Naive B cell (primary cell): Measurements from ENCODE around the gene ST6GALNAC3. TPM values are rescaled to one million over a fixed set of nuclear protein-coding genes. Genes with fewer than 3 reads are reported as not detected.
A peak's percentile ranks its signal among the peaks of the same experiment; 100 is the strongest.

Source experiments
- ATAC-seq, 2 donors: fragments of 150-1000 bp; cut with Tn5 transposase; 2 replicates each; pipeline ENCODE4 v1.10.0; 2021; ENCODE audit warnings: low read depth in 2 of 2, mild to moderate bottlenecking in 2 of 2, moderate library complexity in 2 of 2
- DNase-seq: peaks from one replicate; pipeline ENCODE4 v3.0.0; 2022
- H3K27ac Mint-ChIP-seq, 6 donors: one replicate each; pipeline ENCODE4 v1.8.0; 2020 to 2022; ENCODE audit warnings: mild to moderate bottlenecking in 6 of 6, mixed read lengths in 6 of 6, moderate library complexity in 5 of 6, inconsistent platforms in 2 of 6
- H3K27me3 Mint-ChIP-seq, 3 donors: one replicate each; pipeline ENCODE4 v1.8.0; 2021 to 2022; ENCODE audit warnings: mixed read lengths in 3 of 3, mild to moderate bottlenecking in 1 of 3
- H3K36me3 Mint-ChIP-seq, 2 donors: one replicate each; pipeline ENCODE4 v1.8.0; 2020 to 2022; ENCODE audit warnings: mixed read lengths in 2 of 2, inconsistent platforms in 1 of 2, mild to moderate bottlenecking in 1 of 2
- H3K4me1 Mint-ChIP-seq, 3 donors: one replicate each; pipeline ENCODE4 v1.8.0; 2020 to 2022; ENCODE audit warnings: mixed read lengths in 3 of 3, inconsistent platforms in 1 of 3, mild to moderate bottlenecking in 1 of 3, moderate library complexity in 1 of 3
- H3K4me3 Mint-ChIP-seq, 8 donors: one replicate each; pipeline ENCODE4 v1.8.0; 2020 to 2022; ENCODE audit warnings: mild to moderate bottlenecking in 8 of 8, mixed read lengths in 8 of 8, moderate library complexity in 8 of 8, inconsistent platforms in 2 of 8
- H3K9me3 Mint-ChIP-seq, 7 donors: one replicate each; pipeline ENCODE4 v1.8.0; 2020 to 2022; ENCODE audit warnings: mixed read lengths in 7 of 7, mild to moderate bottlenecking in 5 of 7, inconsistent platforms in 2 of 7, moderate library complexity in 1 of 7
- polyA plus RNA-seq, 6 donors: library from polyadenylated mRNA; unstranded; fragments of 300-500 nt; fragmentation: Illumina TruSeq; gene quantifications; one replicate each; pipeline ENCODE4 v1.2.3, GENCODE V29; 2021; ENCODE audit warnings: low read depth in 6 of 6

ST6GALNAC3 gene
- polyA plus RNA-seq, 6 donors from 2014 or later, result 3.8 to 12.9 (median 10.5) TPM

GRCh38 chr1:76162254-76162653, 87.7 kb downstream of the ST6GALNAC3 start:
- Mint-ChIP-seq H3K36me3 (peaks cover 14 to 16% of the 10 kb centered on the region in 2 donors), H3K4me3 (no peak overlapping the region), H3K27ac (peak overlapping the region in 2 of 6 donors; percentile 12 to 51), H3K27me3 (no peaks in the 10 kb centered on the region), H3K9me3 (peaks cover 3 to 26% (median 18%) of the 10 kb centered on the region in 7 donors), H3K4me1 (peaks cover 8 to 22% (median 20%) of the 10 kb centered on the region in 3 donors)
- DNase-seq (no peak), ATAC-seq (no peak)

- H3K9me3 Mint-ChIP-seq, result peaks cover 11 to 45% (median 37%) of the 10 kb centered on the region in 7 donors
- no peak overlapping the region for H3K4me3 Mint-ChIP-seq
- DNase-seq, result no peak
- no peak overlapping the region for H3K27ac Mint-ChIP-seq
- H3K4me1 Mint-ChIP-seq, result peaks cover 8 to 20% (median 16%) of the 10 kb centered on the region in 3 donors
- peaks cover 33% of the 10 kb centered on the region in 2 donors for H3K36me3 Mint-ChIP-seq
- no peak for ATAC-seq
- H3K27me3 Mint-ChIP-seq, result no peaks in the 10 kb centered on the region
These were observed 89.6 kb downstream of the ST6GALNAC3 start for GRCh38 chr1:76164165-76164564.

- H3K4me3 Mint-ChIP-seq, result no peak overlapping the region
- H3K36me3 Mint-ChIP-seq, result peaks cover 38 to 50% of the 10 kb centered on the region in 2 donors
- DNase-seq (no peak), ATAC-seq (no peak)
- H3K4me1 Mint-ChIP-seq, result peaks cover 9 to 25% (median 14%) of the 10 kb centered on the region in 3 donors
- H3K27ac Mint-ChIP-seq, result peak overlapping the region in 1 of 6 donors; percentile 52
- no peaks in the 10 kb centered on the region for H3K27me3 Mint-ChIP-seq
- H3K9me3 Mint-ChIP-seq, result peaks cover 19 to 70% (median 46%) of the 10 kb centered on the region in 7 donors
These were observed 95.5 kb downstream of the ST6GALNAC3 start for GRCh38 chr1:76170084-76170483.

GRCh38 chr1:76170513-76170912, 96.0 kb downstream of the ST6GALNAC3 start:
- Mint-ChIP-seq H3K27me3 (no peaks in the 10 kb centered on the region), H3K36me3 (peaks cover 41 to 50% of the 10 kb centered on the region in 2 donors), H3K4me3 (no peak overlapping the region), H3K27ac (no peak overlapping the region), H3K9me3 (peaks cover 17 to 65% (median 45%) of the 10 kb centered on the region in 7 donors), H3K4me1 (peaks cover 9 to 25% (median 12%) of the 10 kb centered on the region in 3 donors)
- ATAC-seq (no peak), DNase-seq (no peak)

GRCh38 chr1:76176000-76176399, 101.5 kb downstream of the ST6GALNAC3 start:
- ATAC-seq (no peak), DNase-seq (no peak)
- H3K36me3 Mint-ChIP-seq, result peaks cover 16 to 20% of the 10 kb centered on the region in 2 donors
- peaks cover 5 to 31% (median 10%) of the 10 kb centered on the region in 7 donors for H3K9me3 Mint-ChIP-seq
- no peaks in the 10 kb centered on the region for H3K27me3 Mint-ChIP-seq
- H3K4me3 Mint-ChIP-seq, result no peak overlapping the region
- peaks cover 21 to 47% (median 27%) of the 10 kb centered on the region in 3 donors for H3K4me1 Mint-ChIP-seq
- H3K27ac Mint-ChIP-seq, result no peak overlapping the region

GRCh38 chr1:76177615-76178014, 103.1 kb downstream of the ST6GALNAC3 start:
- DNase-seq (no peak), ATAC-seq (no peak)
- H3K27ac Mint-ChIP-seq, result peak overlapping the region in 1 of 6 donors; percentile 30
- H3K27me3 Mint-ChIP-seq, result no peaks in the 10 kb centered on the region
- peaks cover 8 to 20% of the 10 kb centered on the region in 2 donors for H3K36me3 Mint-ChIP-seq
- peaks cover 17 to 31% (median 19%) of the 10 kb centered on the region in 3 donors for H3K4me1 Mint-ChIP-seq
- H3K4me3 Mint-ChIP-seq, result no peak overlapping the region
- H3K9me3 Mint-ChIP-seq, result peaks cover 5 to 20% (median 9%) of the 10 kb centered on the region in 7 donors

- no peak overlapping the region for H3K27ac Mint-ChIP-seq
- no peak overlapping the region for H3K4me3 Mint-ChIP-seq
- no peak for DNase-seq
- H3K27me3 Mint-ChIP-seq, result no peaks in the 10 kb centered on the region
- ATAC-seq, result no peak
- peaks cover 8 to 20% of the 10 kb centered on the region in 2 donors for H3K36me3 Mint-ChIP-seq
- H3K9me3 Mint-ChIP-seq, result peaks cover 0 to 7% (median 0%) of the 10 kb centered on the region in 7 donors
- H3K4me1 Mint-ChIP-seq, result peaks cover 13 to 23% (median 19%) of the 10 kb centered on the region in 3 donors
These were observed 104.7 kb downstream of the ST6GALNAC3 start for GRCh38 chr1:76179219-76179698.

- peaks cover 11 to 14% of the 10 kb centered on the region in 2 donors for H3K36me3 Mint-ChIP-seq
- H3K9me3 Mint-ChIP-seq, result peaks cover 0 to 6% (median 0%) of the 10 kb centered on the region in 7 donors
- peaks cover 6 to 22% (median 18%) of the 10 kb centered on the region in 3 donors for H3K27me3 Mint-ChIP-seq
- no peak overlapping the region for H3K4me3 Mint-ChIP-seq
- DNase-seq (no peak), ATAC-seq (no peak)
- H3K27ac Mint-ChIP-seq, result no peak overlapping the region
- H3K4me1 Mint-ChIP-seq, result peaks cover 0 to 4% (median 3%) of the 10 kb centered on the region in 3 donors
These were observed 110.7 kb downstream of the ST6GALNAC3 start for GRCh38 chr1:76185207-76185606.

GRCh38 chr1:76186554-76187170, 112.1 kb downstream of the ST6GALNAC3 start:
- Mint-ChIP-seq H3K4me1 (peaks cover 11 to 12% (median 11%) of the 10 kb centered on the region in 3 donors), H3K9me3 (no peaks in the 10 kb centered on the region), H3K4me3 (no peak overlapping the region), H3K36me3 (peaks cover 4 to 7% of the 10 kb centered on the region in 2 donors), H3K27ac (no peak overlapping the region), H3K27me3 (peaks cover 6 to 26% (median 26%) of the 10 kb centered on the region in 3 donors)
- ATAC-seq (no peak), DNase-seq (no peak)

- H3K27ac Mint-ChIP-seq, result peak overlapping the region in 1 of 6 donors; percentile 88
- DNase-seq (no peak), ATAC-seq (no peak)
- H3K4me1 Mint-ChIP-seq, result peaks cover 12 to 14% (median 13%) of the 10 kb centered on the region in 3 donors
- H3K27me3 Mint-ChIP-seq, result peaks cover 6 to 28% (median 26%) of the 10 kb centered on the region in 3 donors
- peaks cover 4 to 7% of the 10 kb centered on the region in 2 donors for H3K36me3 Mint-ChIP-seq
- no peaks in the 10 kb centered on the region for H3K9me3 Mint-ChIP-seq
- no peak overlapping the region for H3K4me3 Mint-ChIP-seq
These were observed 112.9 kb downstream of the ST6GALNAC3 start for GRCh38 chr1:76187436-76187835.

GRCh38 chr1:76189310-76189709, 114.8 kb downstream of the ST6GALNAC3 start:
- no peaks in the 10 kb centered on the region for H3K9me3 Mint-ChIP-seq
- H3K36me3 Mint-ChIP-seq, result peaks cover 4 to 7% of the 10 kb centered on the region in 2 donors
- H3K27me3 Mint-ChIP-seq, result peaks cover 6 to 28% (median 26%) of the 10 kb centered on the region in 3 donors

GRCh38 chr1:76190749-76191424, 116.3 kb downstream of the ST6GALNAC3 start:
- DNase-seq, result peak; percentile 6
- Mint-ChIP-seq H3K27ac (peak overlapping the region in 1 of 6 donors; percentile 10), H3K36me3 (no peaks in the 10 kb centered on the region), H3K4me3 (no peak overlapping the region), H3K4me1 (peaks cover 12 to 14% (median 13%) of the 10 kb centered on the region in 3 donors), H3K9me3 (no peaks in the 10 kb centered on the region), H3K27me3 (peaks cover 0 to 28% (median 26%) of the 10 kb centered on the region in 3 donors)
- ATAC-seq, result peak; percentile 53 to 71

More at GRCh38 chr1:76189310-76189709, 114.8 kb downstream of the ST6GALNAC3 start:
- no peak overlapping the region for H3K4me3 Mint-ChIP-seq
- H3K4me1 Mint-ChIP-seq, result peaks cover 12 to 14% (median 13%) of the 10 kb centered on the region in 3 donors
- DNase-seq (no peak), ATAC-seq (no peak)
- no peak overlapping the region for H3K27ac Mint-ChIP-seq

GRCh38 chr1:76191561-76191960, 117.0 kb downstream of the ST6GALNAC3 start:
- H3K27ac Mint-ChIP-seq, result peak overlapping the region in 2 of 6 donors; percentile 3 to 10

More at GRCh38 chr1:76191561-76191960, 117.0 kb downstream of the ST6GALNAC3 start:
- peaks cover 12 to 14% (median 13%) of the 10 kb centered on the region in 3 donors for H3K4me1 Mint-ChIP-seq
- ATAC-seq, result no peak
- H3K9me3 Mint-ChIP-seq, result no peaks in the 10 kb centered on the region
- DNase-seq, result no peak
- no peak overlapping the region for H3K4me3 Mint-ChIP-seq
- peaks cover 0 to 28% (median 26%) of the 10 kb centered on the region in 3 donors for H3K27me3 Mint-ChIP-seq
- H3K36me3 Mint-ChIP-seq, result no peaks in the 10 kb centered on the region
